Measurements from ENCODE around the gene AXIN2.

Gene AXIN2

GRCh38 chr17:65604070-65604469 is 42.6 kb upstream of the AXIN2 start:
- H4K20me1 ChIP-seq (ENCODE audit: insufficient read depth, low read length): no peaks in the 10 kb centered on the region

DNA sequence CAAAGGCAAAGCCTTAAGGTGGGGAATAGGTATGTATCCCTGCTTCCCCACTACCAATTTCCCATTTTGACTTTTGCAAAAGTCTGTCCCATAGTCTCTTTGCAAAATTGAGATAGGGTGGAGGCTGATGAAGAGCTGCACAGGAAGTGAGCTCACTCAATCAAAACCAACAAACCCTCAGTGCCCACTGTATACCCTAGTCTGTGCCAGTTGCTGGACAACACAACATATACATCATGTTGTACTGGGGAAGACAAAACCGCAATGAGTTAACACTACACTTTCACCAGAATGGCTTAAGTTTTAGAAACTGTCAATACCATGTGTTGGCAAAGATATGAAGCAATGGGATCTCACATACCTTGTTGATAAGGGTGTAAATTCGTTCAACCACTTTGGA is 40.4 kb upstream of the AXIN2 start:
- TF ChIP-seq CTCF (IDR thresholded peaks at IDR 0.05; ENCODE audit: low read length) (no peak), EZH2 (IDR thresholded peaks at IDR 0.05; ENCODE audit: borderline replicate concordance, low read length) (no peak)
- Histone ChIP-seq H3K4me2 (ENCODE audit: low read length) (no peak overlapping the region), H3K27me3 (ENCODE audit: insufficient read depth, low read length) (no peaks in the 10 kb centered on the region; the same call in 1 of the 2 replicates), H3K9me2 (ENCODE audit: low read depth, low read length) (no peaks in the 10 kb centered on the region), H4K20me1 (ENCODE audit: insufficient read depth, low read length) (no peaks in the 10 kb centered on the region), H3K27ac (ENCODE audit: low read depth, low read length, poor library complexity, severe bottlenecking) (no peak overlapping the region), H3K9ac (ENCODE audit: low read length) (no peak overlapping the region), H2AFZ (ENCODE audit: low read length) (no peak overlapping the region), H3K9me3 (ENCODE audit: low read length) (no peaks in the 10 kb centered on the region), H3F3A (ENCODE audit: insufficient read depth, low read length) (no peaks in the 10 kb centered on the region), H3K79me2 (ENCODE audit: insufficient read depth, low read length) (no peaks in the 10 kb centered on the region), H3K4me3 (ENCODE audit: low read depth, low read length, poor library complexity, severe bottlenecking) (no peak overlapping the region), H3K4me1 (ENCODE audit: insufficient read depth, low read length, severe bottlenecking) (no peaks in the 10 kb centered on the region), H3K36me3 (ENCODE audit: insufficient read depth, low read length) (no peaks in the 10 kb centered on the region)

More at GRCh38 chr17:65604070-65604469, 42.6 kb upstream of the AXIN2 start:
- Histone ChIP-seq H3K9ac (ENCODE audit: low read length) (no peak overlapping the region), H3K79me2 (ENCODE audit: insufficient read depth, low read length) (no peaks in the 10 kb centered on the region), H2AFZ (ENCODE audit: low read length) (no peak overlapping the region), H3K4me2 (ENCODE audit: low read length) (no peak overlapping the region), H3F3A (ENCODE audit: insufficient read depth, low read length) (no peaks in the 10 kb centered on the region), H3K27ac (ENCODE audit: low read depth, low read length, poor library complexity, severe bottlenecking) (no peak overlapping the region), H3K4me1 (ENCODE audit: insufficient read depth, low read length, severe bottlenecking) (no peaks in the 10 kb centered on the region), H3K36me3 (ENCODE audit: insufficient read depth, low read length) (no peaks in the 10 kb centered on the region), H3K9me2 (ENCODE audit: low read depth, low read length) (no peaks in the 10 kb centered on the region), H3K27me3 (ENCODE audit: insufficient read depth, low read length) (no peaks in the 10 kb centered on the region), H3K9me3 (ENCODE audit: low read length) (no peaks in the 10 kb centered on the region), H3K4me3 (ENCODE audit: low read depth, low read length, poor library complexity, severe bottlenecking) (no peak overlapping the region)
- TF ChIP-seq CTCF (IDR thresholded peaks at IDR 0.05; ENCODE audit: low read length) (no peak), EZH2 (IDR thresholded peaks at IDR 0.05; ENCODE audit: borderline replicate concordance, low read length) (no peak)

GRCh38 chr17:65601145-65601544 is 39.7 kb upstream of the AXIN2 start:
- Histone ChIP-seq H3K4me3 (ENCODE audit: low read depth, low read length, poor library complexity, severe bottlenecking) (no peak overlapping the region), H3K79me2 (ENCODE audit: insufficient read depth, low read length) (no peaks in the 10 kb centered on the region), H3K27me3 (ENCODE audit: insufficient read depth, low read length) (no peaks in the 10 kb centered on the region; the same call in 1 of the 2 replicates), H3K36me3 (ENCODE audit: insufficient read depth, low read length) (no peaks in the 10 kb centered on the region), H3K4me1 (ENCODE audit: insufficient read depth, low read length, severe bottlenecking) (no peaks in the 10 kb centered on the region), H3K4me2 (ENCODE audit: low read length) (no peak overlapping the region), H3K9ac (ENCODE audit: low read length) (no peak overlapping the region), H3K9me2 (ENCODE audit: low read depth, low read length) (no peaks in the 10 kb centered on the region), H3K27ac (ENCODE audit: low read depth, low read length, poor library complexity, severe bottlenecking) (no peak overlapping the region), H3K9me3 (ENCODE audit: low read length) (no peaks in the 10 kb centered on the region), H2AFZ (ENCODE audit: low read length) (no peak overlapping the region), H3F3A (ENCODE audit: insufficient read depth, low read length) (no peaks in the 10 kb centered on the region), H4K20me1 (ENCODE audit: insufficient read depth, low read length) (no peaks in the 10 kb centered on the region)
- TF ChIP-seq CTCF (IDR thresholded peaks at IDR 0.05; ENCODE audit: low read length) (no peak), EZH2 (IDR thresholded peaks at IDR 0.05; ENCODE audit: borderline replicate concordance, low read length) (no peak)

All from OCI-LY1 (cell line).